Measurements from ENCODE around the gene NINJ2.
"Not testable (repeated sequence)": the region's sequence is repeated elsewhere in the genome, so short reads cannot be mapped to it uniquely, and the experiment has no call there.

NINJ2 gene

GRCh38 chr12:700016-700415 is 36.8 kb upstream of the NINJ2 start:
- in situ Hi-C loops (cut with MboI; ENCODE audit: low sequenced_read_pairs, unreplicated experiment), result no loop called here
- DNase-seq (ENCODE audit: low spot score), result no peak
- TF ChIP-seq CTCF (IDR thresholded peaks at IDR 0.05; ENCODE audit: borderline replicate concordance, control extremely low read depth, extremely low read depth, insufficient read depth, missing control alignments), result no peak

GRCh38 chr12:698222-698621 is 35.0 kb upstream of the NINJ2 start:
- in situ Hi-C loops (cut with MboI; ENCODE audit: low sequenced_read_pairs, unreplicated experiment); DNase-seq (ENCODE audit: low spot score): not testable (repeated sequence)

GRCh38 chr12:697481-697880 is 34.2 kb upstream of the NINJ2 start:
- TF ChIP-seq CTCF (IDR thresholded peaks at IDR 0.05; ENCODE audit: borderline replicate concordance, control extremely low read depth, extremely low read depth, insufficient read depth, missing control alignments), result no peak
- in situ Hi-C loops (cut with MboI; ENCODE audit: low sequenced_read_pairs, unreplicated experiment), result no loop called here

GRCh38 chr12:694734-695503 is 31.7 kb upstream of the NINJ2 start:
- no peak for TF ChIP-seq CTCF (IDR thresholded peaks at IDR 0.05; ENCODE audit: borderline replicate concordance, control extremely low read depth, extremely low read depth, insufficient read depth, missing control alignments)
- no peak for DNase-seq (ENCODE audit: low spot score)
- in situ Hi-C loops (cut with MboI; ENCODE audit: low sequenced_read_pairs, unreplicated experiment), result no loop called here

More at GRCh38 chr12:697481-697880, 34.2 kb upstream of the NINJ2 start:
- DNase-seq (ENCODE audit: low spot score), result no peak

- no peak for DNase-seq (ENCODE audit: low spot score)
- in situ Hi-C loops (cut with MboI; ENCODE audit: low sequenced_read_pairs, unreplicated experiment), result no loop called here
- no peak for TF ChIP-seq CTCF (IDR thresholded peaks at IDR 0.05; ENCODE audit: borderline replicate concordance, control extremely low read depth, extremely low read depth, insufficient read depth, missing control alignments)
Observed at GRCh38 chr12:693934-694533, 30.8 kb upstream of the NINJ2 start.

- no peak for TF ChIP-seq CTCF (IDR thresholded peaks at IDR 0.05; ENCODE audit: borderline replicate concordance, control extremely low read depth, extremely low read depth, insufficient read depth, missing control alignments)
- in situ Hi-C loops (cut with MboI; ENCODE audit: low sequenced_read_pairs, unreplicated experiment), result no loop called here
- no peak for DNase-seq (ENCODE audit: low spot score)
Observed at GRCh38 chr12:692274-692673, 29.0 kb upstream of the NINJ2 start.

GRCh38 chr12:690466-690865 is 27.2 kb upstream of the NINJ2 start:
- in situ Hi-C loops (cut with MboI; ENCODE audit: low sequenced_read_pairs, unreplicated experiment), result no loop called here
- no peak for DNase-seq (ENCODE audit: low spot score)
- no peak for TF ChIP-seq CTCF (IDR thresholded peaks at IDR 0.05; ENCODE audit: borderline replicate concordance, control extremely low read depth, extremely low read depth, insufficient read depth, missing control alignments)
